Naive thymus-derived CD4-positive, alpha-beta T cell (primary cell): Measurements from ENCODE around the gene MGLL. TPM values are rescaled to one million over a fixed set of nuclear protein-coding genes. Genes with fewer than 3 reads are reported as not detected.

Experiments
- ATAC-seq: fragments of 150-1000 bp; cut with Tn5 transposase; 2 replicates; pipeline ENCODE4 v1.10.0; 2021; ENCODE audit warnings: mild to moderate bottlenecking, moderate library complexity
- CTCF ChIA-PET: fragments of 350-600 bp; sonication (Branson Sonifier 250); formaldehyde crosslinking; loops from one replicate; lab custom pipeline; 2021; ENCODE audit warnings: antibody characterized with exemption; lab: Charles Lee
- POLR2A ChIA-PET: fragments of 350-600 bp; sonication (Branson Sonifier 250); formaldehyde crosslinking; loops from one replicate; lab custom pipeline; 2021; ENCODE audit warnings: antibody characterized with exemption, inconsistent platforms; lab: Charles Lee
- DNase-seq, 9 donors: peaks; one replicate each; pipeline versions ENCODE4 v3.0.0 to v3.0.0-alpha.2; 2020 to 2022; ENCODE audit warnings: mixed read lengths in 1 of 9
- H3K27ac ChIP-seq: one replicate; pipeline ENCODE4 v1.7.0; 2013; ENCODE audit warnings: mild to moderate bottlenecking, low read depth, low read length, moderate library complexity
- H3K27me3 ChIP-seq, 2 donors: one replicate each; pipeline ENCODE4 v1.7.0; 2013; ENCODE audit warnings: low read length in 2 of 2, mild to moderate bottlenecking in 2 of 2, moderate library complexity in 2 of 2; ENCODE audit not compliant: control insufficient read depth in 2 of 2, insufficient read depth in 2 of 2
- H3K36me3 ChIP-seq, 3 experiments: 1 replicate in 2 of 3; 2 replicates in 1 of 3; pipeline ENCODE4 v1.7.0; 2013; ENCODE audit warnings: low read length in 3 of 3, mild to moderate bottlenecking in 3 of 3, moderate library complexity in 1 of 3; ENCODE audit not compliant: insufficient read depth in 3 of 3, control insufficient read depth in 2 of 3
- H3K4me1 ChIP-seq, 2 donors: one replicate each; pipeline ENCODE4 v1.7.0; 2013; ENCODE audit warnings: low read length in 2 of 2, mild to moderate bottlenecking in 2 of 2, moderate library complexity in 1 of 2; ENCODE audit not compliant: control insufficient read depth in 2 of 2, insufficient read depth in 2 of 2
- H3K4me3 ChIP-seq: 2 replicates; pipeline ENCODE4 v1.7.0; 2013; ENCODE audit warnings: mild to moderate bottlenecking, low read length
- H3K9me3 ChIP-seq, 3 experiments: 1 replicate in 2 of 3; 2 replicates in 1 of 3; pipeline ENCODE4 v1.7.0; 2013; ENCODE audit warnings: low read length in 3 of 3; ENCODE audit not compliant: control insufficient read depth in 2 of 3
- H3K27ac Mint-ChIP-seq, 9 donors: one replicate each; pipeline ENCODE4 v1.8.0; 2020 to 2022; ENCODE audit warnings: mixed read lengths in 9 of 9, mild to moderate bottlenecking in 8 of 9, moderate library complexity in 5 of 9, inconsistent platforms in 2 of 9
- H3K27me3 Mint-ChIP-seq, 5 donors: one replicate each; pipeline ENCODE4 v1.8.0; 2021 to 2022; ENCODE audit warnings: mixed read lengths in 5 of 5, mild to moderate bottlenecking in 1 of 5
- H3K36me3 Mint-ChIP-seq, 5 donors: one replicate each; pipeline ENCODE4 v1.8.0; 2020 to 2022; ENCODE audit warnings: mixed read lengths in 5 of 5, mild to moderate bottlenecking in 3 of 5, inconsistent platforms in 1 of 5
- H3K4me1 Mint-ChIP-seq, 7 donors: one replicate each; pipeline ENCODE4 v1.8.0; 2020 to 2022; ENCODE audit warnings: mixed read lengths in 7 of 7, mild to moderate bottlenecking in 3 of 7, inconsistent platforms in 1 of 7
- H3K4me3 Mint-ChIP-seq, 10 donors: one replicate each; pipeline ENCODE4 v1.8.0; 2020 to 2022; ENCODE audit warnings: mild to moderate bottlenecking in 10 of 10, mixed read lengths in 10 of 10, moderate library complexity in 6 of 10, inconsistent platforms in 2 of 10
- H3K9me3 Mint-ChIP-seq, 11 donors: one replicate each; pipeline ENCODE4 v1.8.0; 2020 to 2022; ENCODE audit warnings: mixed read lengths in 11 of 11, mild to moderate bottlenecking in 4 of 11, inconsistent platforms in 1 of 11, moderate library complexity in 1 of 11
- intact Hi-C, 2 donors: fragments of 100-400 bp; cut with micrococcal nuclease; formaldehyde crosslinking; loops; one replicate each; pipeline ENCODE4 v1.15.1; 2023
- polyA plus RNA-seq, 2 donors: library from polyadenylated mRNA; unstranded; fragments of 300-500 nt; fragmentation: Illumina TruSeq; gene quantifications; one replicate each; pipeline ENCODE4 v1.2.3, GENCODE V29; 2021
- total RNA-seq, 6 experiments: library from RNA in 5 of 6; stranded (reverse) in 5 of 6; gene quantifications; 1 replicate in 5 of 6; 2 replicates in 1 of 6; pipeline ENCODE4 v1.2.3 and lab custom pipeline; 2021 to 2026

Gene MGLL
- total and polyA plus RNA-seq, 7 experiments from 2014 or later, result 1.0 to 6.0 (median 2.1) TPM; not detected in 2

DNA sequence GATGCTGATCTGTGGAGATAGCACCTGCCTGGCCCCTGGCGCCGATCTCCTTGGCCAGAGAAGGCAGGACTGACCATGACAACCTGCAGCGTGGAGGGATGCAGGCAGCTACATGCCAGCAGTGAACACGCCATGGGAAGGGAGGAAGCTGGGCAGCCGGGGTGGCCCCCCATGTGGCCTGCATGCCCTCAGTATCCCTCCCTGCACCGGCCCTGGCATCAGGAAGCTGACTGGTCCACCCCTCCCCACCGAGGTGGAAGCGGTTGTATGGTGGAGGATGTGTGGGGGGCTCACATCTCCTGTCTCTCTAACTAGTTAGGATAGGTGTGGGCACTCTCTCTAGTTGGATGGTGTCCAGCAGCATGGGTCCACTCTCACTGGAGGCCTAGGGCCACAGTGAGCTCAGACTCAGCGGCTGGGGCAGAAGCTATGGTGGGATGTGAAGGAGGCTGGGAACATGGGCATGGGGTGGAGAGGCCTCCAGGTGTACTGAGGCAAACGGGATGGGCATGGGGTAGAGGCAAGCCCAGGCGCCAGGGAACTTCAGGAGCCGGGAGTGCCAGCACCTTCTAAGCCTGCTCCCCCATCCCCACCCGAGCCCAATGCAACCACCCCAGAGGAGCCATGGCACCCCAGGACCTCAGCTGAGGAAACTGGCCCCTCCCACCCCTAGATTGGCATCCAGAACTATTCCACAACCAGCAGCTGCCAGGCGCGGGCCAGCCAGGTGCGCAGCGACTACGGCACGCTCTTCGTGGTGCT lies 151.4 kb downstream of the MGLL start:
- Mint-ChIP-seq H3K27ac (peak overlapping the region; percentile 77 to 98 (median 96)), H3K36me3 (peaks cover under 1 to 5% (median 1%) of the 10 kb centered on the region in 5 donors), H3K4me1 (peaks cover 17 to 33% (median 29%) of the 10 kb centered on the region in 7 donors), H3K27me3 (no peaks in the 10 kb centered on the region), H3K9me3 (no peaks in the 10 kb centered on the region), H3K4me3 (peak overlapping the region; percentile 71 to 95 (median 89))
- H3K9me3 ChIP-seq, result no peaks in the 10 kb centered on the region
- intact Hi-C loops, result loop anchor here (5.0 to 10.0 kb wide), 3 partner anchors 454 to 1586 kb away; partner anchors contain the start of genes RUVBL1 (in 1 of the 2), SLC41A3 (in 1 of the 2) and ZXDC (in 1 of the 2)
- H3K36me3 ChIP-seq, result peaks cover 0 to 5% (median 0%) of the 10 kb centered on the region in 3 experiments
- POLR2A ChIA-PET, result interaction anchor here (0.5 to 3.5 kb wide), 5 partner anchors 9 to 80 kb away, joined by 3 to 13 read pairs (median 5); partner anchors contain the start of genes MCM2 and TPRA1
- DNase-seq, result no peak
- H3K27ac ChIP-seq, result no peak overlapping the region
- H3K27me3 ChIP-seq, result no peaks in the 10 kb centered on the region
- no peak overlapping the region for H3K4me3 ChIP-seq
- H3K4me1 ChIP-seq, result peaks cover 13 to 17% of the 10 kb centered on the region in 2 donors
- CTCF ChIA-PET, result interaction anchor here (1.0 kb wide), 1 partner anchor 35 kb away, joined by 3 read pairs; no protein-coding TSS in a partner anchor
- no peak for ATAC-seq

- peaks cover 0 to 1% (median 0%) of the 10 kb centered on the region in 5 donors for H3K27me3 Mint-ChIP-seq
- peak overlapping the region in 4 of 9 donors; percentile 43 to 95 (median 83) for H3K27ac Mint-ChIP-seq
- POLR2A ChIA-PET, result no interaction called here
- no peaks in the 10 kb centered on the region for H3K27me3 ChIP-seq
- peaks cover 17 to 27% (median 23%) of the 10 kb centered on the region in 7 donors for H3K4me1 Mint-ChIP-seq
- intact Hi-C loops, result loop anchor here (5.0 to 10.0 kb wide), 3 partner anchors 455 to 1585 kb away; partner anchors contain the start of genes RUVBL1 (in 1 of the 2), SLC41A3 (in 1 of the 2) and ZXDC (in 1 of the 2)
- ATAC-seq (no peak), DNase-seq (no peak)
- CTCF ChIA-PET, result no interaction called here
- H3K4me3 Mint-ChIP-seq, result peak overlapping the region in 1 of 10 donors; percentile 48
- H3K36me3 Mint-ChIP-seq, result peaks cover 0 to 9% (median 3%) of the 10 kb centered on the region in 5 donors
- no peak overlapping the region for H3K4me3 ChIP-seq
- H3K9me3 ChIP-seq, result no peaks in the 10 kb centered on the region
- H3K27ac ChIP-seq, result no peak overlapping the region
- H3K4me1 ChIP-seq, result peaks cover 13 to 17% of the 10 kb centered on the region in 2 donors
- H3K36me3 ChIP-seq, result no peaks in the 10 kb centered on the region
- no peaks in the 10 kb centered on the region for H3K9me3 Mint-ChIP-seq
Measured at GRCh38 chr3:127670229-127670559, 152.1 kb downstream of the MGLL start.

DNA sequence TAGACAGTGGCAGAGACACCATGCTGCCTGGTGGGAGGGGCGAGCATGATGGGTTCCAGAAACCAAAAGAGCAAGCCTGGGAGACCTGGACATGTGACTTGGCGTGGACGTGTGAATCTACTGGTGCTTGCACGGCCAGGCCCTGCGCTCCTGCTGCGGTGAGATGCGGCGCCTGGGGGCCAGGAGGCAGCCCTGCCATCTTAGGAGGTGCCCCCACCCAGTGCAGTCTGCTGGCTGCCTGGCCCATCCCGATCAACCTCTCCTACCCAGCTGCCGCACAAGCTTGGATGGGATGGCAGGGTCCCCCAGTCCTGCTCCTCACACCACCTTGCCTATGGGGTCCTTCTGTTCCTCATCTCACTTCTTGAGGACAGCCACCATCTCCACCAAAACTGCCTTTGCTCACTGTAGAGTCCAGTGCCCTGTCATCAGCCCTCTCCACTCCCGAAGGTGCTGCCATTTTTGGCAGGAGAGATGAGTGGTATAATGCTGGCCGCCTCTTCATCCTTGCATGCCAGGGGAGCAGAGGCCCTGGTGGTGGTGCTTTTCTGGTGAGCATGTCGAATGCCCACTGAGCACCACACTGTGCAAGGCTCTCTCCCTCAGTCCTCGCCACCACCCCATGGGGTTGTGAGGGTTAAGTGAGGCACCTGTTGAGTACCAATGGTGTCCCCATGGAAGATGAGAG lies 152.6 kb downstream of the MGLL start:
- H3K27ac ChIP-seq, result no peak overlapping the region
- CTCF ChIA-PET, result no interaction called here
- H3K4me1 ChIP-seq, result peaks cover 12 to 13% of the 10 kb centered on the region in 2 donors
- peak overlapping the region in 2 of 10 donors; percentile 42 to 48 for H3K4me3 Mint-ChIP-seq
- H3K4me1 Mint-ChIP-seq, result peaks cover 12 to 22% (median 18%) of the 10 kb centered on the region in 7 donors
- peaks cover 0 to 6% (median 3%) of the 10 kb centered on the region in 5 donors for H3K36me3 Mint-ChIP-seq
- no peaks in the 10 kb centered on the region for H3K9me3 Mint-ChIP-seq
- H3K27me3 Mint-ChIP-seq, result peaks cover 0 to 6% (median 0%) of the 10 kb centered on the region in 5 donors
- no peak for DNase-seq
- H3K9me3 ChIP-seq, result no peaks in the 10 kb centered on the region
- no peaks in the 10 kb centered on the region for H3K27me3 ChIP-seq
- H3K27ac Mint-ChIP-seq, result peak overlapping the region in 1 of 9 donors; percentile 80
- no peak overlapping the region for H3K4me3 ChIP-seq
- intact Hi-C loops, result loop anchor here (5.0 to 10.0 kb wide), 3 partner anchors 455 to 1585 kb away; partner anchors contain the start of genes RUVBL1 (in 1 of the 2), SLC41A3 (in 1 of the 2) and ZXDC (in 1 of the 2)
- POLR2A ChIA-PET, result interaction anchor here (0.6 to 0.8 kb wide), 2 partner anchors 20 to 964 kb away, joined by 3 to 4 read pairs; no protein-coding TSS in a partner anchor
- no peaks in the 10 kb centered on the region for H3K36me3 ChIP-seq
- no peak for ATAC-seq

GRCh38 chr3:127668906-127669305 lies 153.4 kb downstream of the MGLL start:
- ChIA-PET POLR2A (interaction anchor here (0.6 to 0.8 kb wide), 2 partner anchors 21 to 964 kb away, joined by 3 to 4 read pairs; no protein-coding TSS in a partner anchor), CTCF (interaction anchor here (0.6 kb wide), 1 partner anchor 44 kb away, joined by 3 read pairs; no protein-coding TSS in a partner anchor)
- Histone ChIP-seq H3K27me3 (no peaks in the 10 kb centered on the region), H3K9me3 (no peaks in the 10 kb centered on the region), H3K4me1 (peaks cover 6 to 12% of the 10 kb centered on the region in 2 donors), H3K36me3 (no peaks in the 10 kb centered on the region), H3K4me3 (no peak overlapping the region), H3K27ac (no peak overlapping the region)
- Mint-ChIP-seq H3K4me3 (peak overlapping the region in 2 of 10 donors; percentile 24 to 42), H3K27me3 (peaks cover 0 to 6% (median 0%) of the 10 kb centered on the region in 5 donors), H3K27ac (peak overlapping the region in 3 of 9 donors; percentile 8 to 34 (median 12)), H3K9me3 (no peaks in the 10 kb centered on the region), H3K36me3 (peaks cover 0 to 4% (median 0%) of the 10 kb centered on the region in 5 donors), H3K4me1 (peaks cover 5 to 14% (median 10%) of the 10 kb centered on the region in 7 donors)
- DNase-seq (no peak), ATAC-seq (no peak)
- intact Hi-C loops, result no loop called here

- Histone ChIP-seq H3K27ac (no peak overlapping the region), H3K9me3 (no peaks in the 10 kb centered on the region), H3K4me1 (peaks cover 0 to 5% of the 10 kb centered on the region in 2 donors), H3K36me3 (no peaks in the 10 kb centered on the region), H3K4me3 (no peak overlapping the region), H3K27me3 (no peaks in the 10 kb centered on the region)
- ATAC-seq (no peak), DNase-seq (no peak)
- H3K9me3 Mint-ChIP-seq, result no peaks in the 10 kb centered on the region
- ChIA-PET CTCF (no interaction called here), POLR2A (interaction anchor here (0.5 kb wide), 1 partner anchor 9 kb away, joined by 3 read pairs; no protein-coding TSS in a partner anchor)
- no peak overlapping the region for H3K4me3 Mint-ChIP-seq
- H3K4me1 Mint-ChIP-seq, result peaks cover 0 to 8% (median 5%) of the 10 kb centered on the region in 7 donors
- H3K36me3 Mint-ChIP-seq, result peaks cover 0 to 4% (median 0%) of the 10 kb centered on the region in 5 donors
- peaks cover 0 to 6% (median 0%) of the 10 kb centered on the region in 5 donors for H3K27me3 Mint-ChIP-seq
- no peak overlapping the region for H3K27ac Mint-ChIP-seq
- intact Hi-C loops, result no loop called here
Measured at GRCh38 chr3:127667119-127667681, 155.1 kb downstream of the MGLL start.

DNA sequence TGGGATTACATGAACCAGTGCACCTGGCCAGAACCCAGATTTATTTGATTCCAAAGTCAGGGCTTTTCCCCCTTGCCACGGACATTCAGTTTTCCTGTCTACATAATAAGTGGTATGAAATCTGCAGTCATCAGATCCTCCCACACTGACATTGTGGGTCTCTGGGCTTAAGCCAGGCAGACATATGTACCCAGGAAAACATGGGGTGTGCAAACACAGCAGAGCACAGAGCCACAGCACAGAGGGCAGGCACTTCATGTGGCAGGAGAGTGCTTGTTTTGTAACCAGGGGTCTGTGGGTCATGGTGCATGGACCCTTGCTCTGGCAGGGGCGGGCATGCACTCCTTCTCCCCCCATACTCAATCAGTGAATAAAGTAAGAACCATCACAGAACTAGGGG lies 155.6 kb downstream of the MGLL start:
- H3K36me3 Mint-ChIP-seq, result peaks cover 0 to 8% (median 0%) of the 10 kb centered on the region in 5 donors
- H3K27me3 ChIP-seq, result no peaks in the 10 kb centered on the region
- no peaks in the 10 kb centered on the region for H3K9me3 ChIP-seq
- no peak overlapping the region for H3K4me3 Mint-ChIP-seq
- H3K27ac ChIP-seq, result no peak overlapping the region
- ATAC-seq (no peak), DNase-seq (no peak)
- H3K4me3 ChIP-seq, result no peak overlapping the region
- intact Hi-C loops, result no loop called here
- peaks cover 0 to 6% (median 0%) of the 10 kb centered on the region in 5 donors for H3K27me3 Mint-ChIP-seq
- ChIA-PET POLR2A (no interaction called here), CTCF (no interaction called here)
- no peak overlapping the region for H3K27ac Mint-ChIP-seq
- H3K4me1 Mint-ChIP-seq, result peaks cover 0 to 5% (median 3%) of the 10 kb centered on the region in 7 donors
- peaks cover 0 to 2% of the 10 kb centered on the region in 2 donors for H3K4me1 ChIP-seq
- no peaks in the 10 kb centered on the region for H3K9me3 Mint-ChIP-seq
- H3K36me3 ChIP-seq, result no peaks in the 10 kb centered on the region
